HG03520 (cell line): ENCODE results near the gene CSAD.

ENCODE experiments used
- ATAC-seq: cut with Tn5 transposase; IDR thresholded peaks from one replicate; pipeline ENCODE4 v1.9.1; 2021; ENCODE audit warnings: mild to moderate bottlenecking, moderate library complexity; ENCODE audit not compliant: unreplicated experiment

The CSAD gene

GRCh38 chr12:53151039-53151438 is 29.7 kb downstream of the CSAD start:
- ATAC-seq, result no peak

DNA sequence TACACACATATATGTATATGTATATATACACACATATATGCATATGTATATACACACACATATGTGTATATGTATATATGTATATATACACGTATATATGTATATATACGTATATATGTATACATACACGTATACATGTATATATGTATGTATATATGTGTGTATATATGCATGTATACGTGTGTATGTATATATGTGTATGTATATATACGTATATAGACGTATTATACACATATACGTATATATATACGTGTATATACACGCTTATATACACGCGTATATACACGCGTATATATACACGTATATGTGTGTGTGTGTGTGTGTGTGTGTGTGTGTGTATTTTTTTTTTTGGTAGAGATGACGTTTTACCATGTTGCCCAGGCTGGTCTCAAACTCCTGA is 33.1 kb downstream of the CSAD start:
- ATAC-seq, result no peak

- no peak for ATAC-seq
Observed at GRCh38 chr12:53147181-53147580, 33.5 kb downstream of the CSAD start.

- no peak for ATAC-seq
Observed at GRCh38 chr12:53145383-53146260, 35.1 kb downstream of the CSAD start.

DNA sequence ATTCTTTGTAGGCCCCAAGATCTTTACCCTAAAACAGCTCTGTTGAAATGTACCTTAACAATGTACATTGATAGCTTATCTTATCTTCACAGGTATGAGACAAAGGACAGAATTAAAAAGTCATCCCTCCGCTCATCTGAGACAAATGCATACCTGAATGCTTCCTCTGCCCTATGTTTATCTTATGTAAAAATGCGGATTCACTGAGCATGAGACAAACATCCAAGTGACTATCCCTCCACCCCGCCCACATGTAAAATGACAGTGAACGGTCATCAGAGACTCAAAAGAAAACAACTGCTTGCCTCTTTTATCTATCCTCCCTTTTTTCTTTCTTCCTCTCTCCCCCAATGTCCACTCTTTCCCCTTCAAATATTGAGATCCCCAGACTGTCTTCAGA is 37.4 kb downstream of the CSAD start:
- ATAC-seq, result no peak

DNA sequence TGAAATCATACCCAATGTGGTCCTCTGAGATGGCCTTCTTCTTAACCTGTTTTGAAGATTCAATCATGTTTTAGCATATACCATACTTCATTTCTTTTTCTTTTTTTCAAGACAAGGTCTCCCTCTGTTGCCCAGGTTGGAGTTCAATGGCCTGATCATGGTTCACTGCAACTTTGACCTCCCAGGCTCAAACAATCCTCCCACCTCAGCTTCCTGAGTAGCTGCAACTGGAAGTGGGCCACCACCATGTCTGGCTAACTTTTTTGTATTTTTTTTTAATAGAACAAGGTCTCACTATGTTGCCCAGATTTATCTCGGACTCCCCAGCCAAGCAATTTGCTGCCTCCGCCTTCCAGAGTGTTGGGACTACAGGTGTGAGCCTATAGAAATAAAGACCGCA is 47.0 kb downstream of the CSAD start:
- ATAC-seq, result no peak

DNA sequence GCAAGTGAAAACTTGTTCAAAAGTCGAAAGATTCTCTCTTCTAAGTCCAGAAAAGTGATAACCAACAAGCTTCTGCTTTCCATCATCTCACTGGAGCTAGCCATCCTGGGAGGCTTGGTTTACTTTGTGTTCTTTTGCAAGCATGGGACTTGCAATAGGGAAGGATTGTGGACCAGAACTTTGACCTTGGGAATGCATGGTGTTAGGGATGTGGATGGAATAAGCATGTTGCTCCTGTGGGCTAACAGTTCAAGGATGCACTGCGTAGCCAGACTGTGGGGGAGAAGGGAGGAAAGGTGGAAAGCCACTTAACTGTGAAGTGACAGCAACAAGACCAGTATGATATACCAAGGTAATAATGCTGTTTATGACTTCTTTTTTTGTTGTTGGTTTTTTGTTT is 48.9 kb downstream of the CSAD start:
- ATAC-seq, result no peak

- no peak for ATAC-seq
Observed at GRCh38 chr12:53128780-53129569, 51.8 kb downstream of the CSAD start.

- no peak for ATAC-seq
Observed at GRCh38 chr12:53127169-53127568, 53.6 kb downstream of the CSAD start.

- ATAC-seq, result no peak
Observed at GRCh38 chr12:53124352-53124723, 56.4 kb downstream of the CSAD start.

GRCh38 chr12:53123578-53124351 is 57.0 kb downstream of the CSAD start:
- ATAC-seq, result no peak

DNA sequence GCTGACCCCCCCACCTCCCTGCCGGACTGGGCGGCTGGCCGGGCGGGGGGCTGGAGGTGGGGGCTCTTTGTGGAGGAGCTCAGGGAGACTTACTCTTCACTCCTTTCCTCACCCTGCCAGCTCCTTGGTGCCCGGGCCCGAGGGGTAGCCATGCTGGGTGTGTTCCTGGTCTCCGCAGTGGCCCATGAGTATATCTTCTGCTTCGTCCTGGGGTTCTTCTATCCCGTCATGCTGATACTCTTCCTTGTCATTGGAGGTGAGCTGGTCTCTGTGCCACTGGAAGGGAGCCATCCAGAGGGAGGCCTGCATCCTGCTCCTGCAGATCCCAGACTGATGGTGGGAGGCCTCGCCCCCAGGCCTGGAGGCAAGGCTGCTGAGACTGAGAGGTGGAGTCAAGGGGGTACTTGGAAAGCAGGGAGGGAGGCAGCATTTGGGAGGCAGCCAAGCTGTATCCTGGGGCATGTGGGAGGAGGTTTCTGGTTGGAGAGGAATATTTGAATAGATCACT is 57.7 kb downstream of the CSAD start:
- ATAC-seq, result no peak

DNA sequence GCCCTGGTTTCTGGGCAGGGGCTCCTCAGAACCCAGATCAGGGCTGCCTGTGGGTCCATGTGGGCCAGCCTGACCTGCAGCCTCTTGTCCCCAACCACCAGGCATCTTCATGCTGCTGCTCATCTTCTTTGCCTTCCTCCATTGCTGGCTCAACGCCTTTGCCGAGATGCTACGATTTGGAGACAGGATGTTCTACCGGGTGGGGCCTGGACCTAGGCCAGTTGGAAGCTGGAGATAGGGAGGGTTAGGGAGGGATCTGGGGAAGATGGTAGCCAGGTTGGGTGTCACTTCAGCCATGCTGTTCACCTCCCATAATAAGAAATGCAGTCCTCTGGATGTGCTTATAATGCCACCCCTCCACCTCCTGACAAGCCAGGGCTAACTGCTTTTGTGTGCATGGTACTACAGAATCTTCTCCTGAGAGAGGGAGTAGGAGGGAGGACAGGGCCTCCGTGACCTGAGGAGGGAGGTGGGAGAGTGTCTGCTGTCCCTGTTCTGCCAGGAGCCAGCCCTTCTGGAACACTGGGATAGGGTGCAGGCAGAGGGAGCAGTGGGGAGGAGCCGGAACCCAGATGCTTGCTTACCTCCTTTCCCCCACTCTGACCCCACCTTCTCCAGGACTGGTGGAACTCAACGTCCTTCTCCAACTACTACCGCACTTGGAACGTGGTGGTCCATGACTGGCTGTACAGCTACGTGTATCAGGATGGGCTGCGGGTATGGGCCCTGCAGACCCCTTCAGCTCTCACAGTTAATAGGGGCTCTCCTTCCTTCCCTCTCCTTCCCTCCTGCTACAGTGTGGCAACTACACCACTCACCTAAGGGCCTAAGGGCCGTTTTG is 59.8 kb downstream of the CSAD start:
- ATAC-seq, result no peak

GRCh38 chr12:53118751-53119300 is 61.9 kb downstream of the CSAD start:
- no peak for ATAC-seq

GRCh38 chr12:53115891-53116648 is 64.7 kb downstream of the CSAD start:
- ATAC-seq, result no peak

DNA sequence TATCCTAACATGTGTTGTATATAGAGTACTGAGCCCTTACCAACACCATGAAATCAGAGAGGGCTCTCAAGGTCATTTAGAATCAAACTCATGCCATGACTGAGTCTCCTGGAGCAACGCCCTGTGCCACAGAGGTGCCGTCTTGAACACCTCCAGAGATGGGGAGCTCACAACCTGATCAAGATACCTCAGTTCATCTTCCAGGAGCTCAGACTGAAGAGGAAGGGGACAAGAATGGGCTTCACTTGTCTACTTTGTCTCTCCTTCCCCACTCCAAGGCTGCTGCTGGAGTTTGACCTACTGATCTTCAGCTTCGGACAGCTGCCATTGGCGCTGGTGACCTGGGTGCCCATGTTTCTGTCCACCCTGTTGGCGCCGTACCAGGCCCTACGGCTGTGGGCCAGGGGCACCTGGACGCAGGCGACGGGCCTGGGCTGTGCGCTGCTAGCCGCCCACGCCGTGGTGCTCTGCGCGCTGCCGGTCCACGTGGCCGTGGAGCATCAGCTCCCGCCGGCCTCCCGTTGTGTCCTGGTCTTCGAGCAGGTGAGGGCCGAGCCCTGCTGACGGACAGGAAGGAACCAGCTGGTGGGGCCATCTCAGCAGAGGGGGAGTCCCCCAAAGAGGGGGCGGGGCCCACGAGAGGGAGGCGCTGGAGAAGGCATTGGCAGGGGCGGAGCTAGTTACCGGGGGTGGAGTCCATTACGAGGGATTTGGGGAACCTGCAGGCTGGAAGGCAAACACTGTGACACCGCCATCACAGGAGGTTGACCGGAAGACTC is 65.4 kb downstream of the CSAD start:
- no peak for ATAC-seq

- ATAC-seq, result no peak
Observed at GRCh38 chr12:53113951-53114350, 66.8 kb downstream of the CSAD start.

DNA sequence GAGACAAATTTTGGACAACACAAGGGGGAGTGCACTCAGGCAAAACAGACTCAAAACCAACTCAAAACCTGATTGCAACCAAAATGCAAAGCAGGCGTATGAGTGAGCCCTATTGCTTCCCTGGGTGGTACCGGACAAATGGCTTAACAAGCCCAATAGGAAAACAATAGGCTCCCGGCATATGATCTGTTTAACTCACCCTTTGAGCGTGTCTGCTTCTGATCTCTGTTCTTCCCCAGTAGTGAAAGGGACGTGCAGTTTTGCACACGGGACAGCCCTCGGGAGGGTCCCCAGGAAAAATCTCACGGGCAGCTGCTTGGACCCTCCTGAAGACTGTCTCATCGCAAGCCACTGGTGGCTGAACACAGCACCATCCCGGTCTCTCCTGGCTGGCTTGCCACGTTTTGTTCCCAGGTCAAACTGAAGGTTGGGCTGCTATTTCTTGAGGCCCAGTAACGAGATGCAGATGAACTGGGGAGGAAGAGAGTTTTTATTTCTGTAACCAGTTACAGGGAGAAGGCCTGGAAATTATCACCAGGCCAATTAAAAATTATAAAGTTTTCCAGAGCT is 67.5 kb downstream of the CSAD start:
- ATAC-seq, result no peak
